Mucosa of stomach (tissue), 1 donor: ENCODE results near the gene SH3RF3.

ENCODE experiments used
- H3K27me3 ChIP-seq: one replicate; pipeline ENCODE4 v1.7.0; 2013; ENCODE audit warnings: mild to moderate bottlenecking, low read length; ENCODE audit not compliant: control insufficient read depth, insufficient read depth
- H3K36me3 ChIP-seq: one replicate; pipeline ENCODE4 v1.7.0; 2013; ENCODE audit warnings: low read length; ENCODE audit not compliant: control insufficient read depth, insufficient read depth
- H3K4me1 ChIP-seq: one replicate; pipeline ENCODE4 v1.7.0; 2013; ENCODE audit warnings: mild to moderate bottlenecking, low read length; ENCODE audit not compliant: control insufficient read depth, insufficient read depth
- H3K4me3 ChIP-seq: one replicate; pipeline ENCODE4 v1.7.0; 2013; ENCODE audit warnings: low read length
- H3K9ac ChIP-seq: one replicate; pipeline ENCODE4 v1.7.0; 2013; ENCODE audit warnings: mild to moderate bottlenecking, low read length, moderate library complexity
- H3K9me3 ChIP-seq: one replicate; pipeline ENCODE4 v1.7.0; 2013; ENCODE audit warnings: mild to moderate bottlenecking, low read length, moderate library complexity; ENCODE audit not compliant: control insufficient read depth
- donor health status: Pancreatic carcinoma.

The SH3RF3 gene

DNA sequence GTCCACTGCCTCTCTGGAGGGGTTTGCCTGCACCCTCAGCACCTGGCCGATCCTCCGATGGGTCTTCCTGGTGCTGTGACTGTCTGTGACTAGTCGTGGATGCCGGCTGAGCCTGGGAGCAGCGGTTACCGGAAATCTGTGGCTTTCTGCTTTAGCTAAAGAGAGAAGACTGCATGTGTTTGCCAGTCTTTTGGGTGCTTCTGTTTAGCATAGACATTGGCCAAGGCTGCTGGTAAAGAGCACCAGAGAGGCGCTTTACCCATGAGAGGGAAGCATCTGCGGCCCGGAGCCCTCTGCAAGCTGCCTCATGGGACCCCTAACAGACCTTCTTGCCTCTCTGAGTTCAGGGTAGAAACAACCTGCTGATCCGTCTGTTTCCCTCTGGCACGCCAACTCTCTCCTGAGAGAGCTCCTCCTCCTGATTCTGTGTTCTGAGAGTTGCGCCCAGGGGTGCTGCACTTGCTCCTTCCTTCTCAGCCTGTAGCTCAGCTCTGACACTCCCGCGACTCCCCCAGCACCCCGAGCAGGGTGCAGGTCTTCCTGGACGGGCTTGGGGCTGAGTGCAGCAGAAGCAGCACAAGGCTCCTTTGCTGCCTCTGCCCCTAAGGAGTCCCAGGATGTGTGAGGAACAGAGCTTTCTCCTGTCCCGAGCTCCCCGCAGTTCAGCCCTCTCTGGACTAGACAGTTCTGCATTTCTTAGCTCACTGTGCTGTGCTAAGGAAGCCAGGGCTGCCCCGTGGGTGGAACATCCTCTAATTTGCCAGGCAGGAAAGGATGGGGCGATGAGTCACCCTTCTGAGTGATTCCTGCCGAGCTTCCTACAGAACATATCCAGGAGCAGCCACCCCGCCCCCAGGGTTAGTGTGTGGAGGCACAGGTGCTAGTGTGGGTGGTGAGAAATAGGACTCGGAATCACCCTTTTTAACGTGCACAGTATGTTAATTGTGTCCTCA, 203.2 kb downstream of the SH3RF3 start:
- H3K4me1 ChIP-seq, result no peaks in the 10 kb centered on the region
- peaks cover 8% of the 10 kb centered on the region for H3K27me3 ChIP-seq
- no peaks in the 10 kb centered on the region for H3K36me3 ChIP-seq
- H3K4me3 ChIP-seq, result no peak overlapping the region
- no peak overlapping the region for H3K9ac ChIP-seq
- H3K9me3 ChIP-seq, result no peaks in the 10 kb centered on the region

DNA sequence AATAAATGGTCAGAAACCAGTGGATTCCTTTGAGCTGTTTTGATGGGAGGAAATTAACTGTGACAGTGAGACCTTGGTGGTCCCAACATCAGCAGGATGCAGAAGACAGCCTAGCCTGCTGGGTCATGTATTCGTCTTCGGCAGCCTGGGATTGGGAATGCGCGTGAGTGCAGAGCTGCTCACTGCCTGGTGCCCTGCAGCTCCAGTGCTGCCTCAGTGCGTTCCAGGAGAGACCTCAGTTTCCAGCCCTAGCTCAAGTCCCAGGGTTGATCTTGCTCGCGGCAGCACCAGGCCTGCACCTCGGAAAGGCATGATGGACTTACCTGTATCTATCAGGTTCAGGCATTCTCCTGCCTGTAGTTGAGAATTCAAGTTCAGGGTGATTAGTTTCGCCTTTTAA, 203.9 kb downstream of the SH3RF3 start:
- no peaks in the 10 kb centered on the region for H3K4me1 ChIP-seq
- H3K4me3 ChIP-seq, result no peak overlapping the region
- H3K9ac ChIP-seq, result no peak overlapping the region
- no peaks in the 10 kb centered on the region for H3K9me3 ChIP-seq
- H3K27me3 ChIP-seq, result peaks cover 8% of the 10 kb centered on the region
- H3K36me3 ChIP-seq, result no peaks in the 10 kb centered on the region

DNA sequence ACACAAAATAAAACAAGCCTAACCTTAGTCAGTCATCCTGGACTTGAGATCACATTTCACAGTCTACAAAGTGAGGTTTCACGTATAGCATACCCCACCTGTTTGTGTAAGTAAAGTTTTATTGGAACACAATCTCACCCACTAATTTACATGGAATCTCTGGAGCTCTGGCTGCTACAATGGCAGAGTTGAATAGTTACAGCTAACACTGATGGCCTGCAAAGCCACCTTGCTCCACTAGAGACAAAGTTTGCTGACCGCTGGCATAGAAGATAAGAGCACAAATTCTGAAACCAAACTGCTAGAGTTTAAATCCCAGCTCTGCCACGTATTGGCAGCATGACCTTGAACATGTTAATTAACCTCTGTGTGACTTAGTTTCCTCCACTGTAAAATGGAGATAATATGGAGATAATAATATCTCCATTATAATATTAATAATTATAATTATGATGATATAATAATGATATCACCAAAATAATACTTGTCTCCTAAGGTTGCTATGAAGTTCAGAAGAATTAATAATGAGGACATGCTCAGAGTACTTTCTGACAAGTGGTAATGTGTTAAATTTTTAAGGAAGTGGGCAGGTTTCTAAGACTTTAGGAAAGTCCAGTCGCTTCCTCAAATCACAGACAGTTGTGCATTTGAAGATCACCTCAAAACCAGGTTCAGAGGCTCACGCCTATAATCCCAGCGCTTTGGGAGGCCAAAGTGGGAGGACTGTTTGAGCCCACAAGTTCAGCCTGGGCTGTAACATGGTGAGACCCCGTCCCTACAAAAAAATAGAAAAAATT, 204.6 kb downstream of the SH3RF3 start:
- Histone ChIP-seq H3K9ac (no peak overlapping the region), H3K4me1 (no peaks in the 10 kb centered on the region), H3K9me3 (no peaks in the 10 kb centered on the region), H3K4me3 (no peak overlapping the region), H3K36me3 (no peaks in the 10 kb centered on the region), H3K27me3 (peaks cover 8% of the 10 kb centered on the region)

DNA sequence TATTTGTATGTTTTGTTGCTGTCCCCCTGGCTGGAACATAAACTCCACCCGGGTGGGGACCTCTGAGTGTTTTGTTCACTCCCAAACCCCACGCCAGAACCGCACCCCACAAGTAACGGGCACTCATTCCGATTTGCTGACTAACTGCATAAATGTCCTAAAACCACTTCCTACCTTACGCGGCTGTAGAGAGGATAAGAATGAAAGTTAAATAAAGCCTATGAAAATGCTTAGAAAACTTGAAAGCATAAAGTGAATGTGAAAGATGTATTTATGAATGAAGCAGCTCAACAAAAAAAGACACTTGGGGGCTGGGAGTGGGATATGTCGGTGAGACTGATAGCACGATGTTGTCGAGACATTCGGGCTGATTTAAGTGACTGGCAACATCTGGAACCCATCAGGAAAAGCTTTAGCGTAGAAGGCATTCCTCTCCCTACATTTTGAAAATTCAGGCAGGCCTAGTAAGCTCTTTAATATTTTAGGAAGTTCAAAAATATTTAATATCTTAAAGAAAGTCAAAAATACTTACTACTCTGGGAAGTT, 206.7 kb downstream of the SH3RF3 start:
- H3K4me3 ChIP-seq, result no peak overlapping the region
- no peak overlapping the region for H3K9ac ChIP-seq
- H3K4me1 ChIP-seq, result no peaks in the 10 kb centered on the region
- H3K36me3 ChIP-seq, result no peaks in the 10 kb centered on the region
- no peaks in the 10 kb centered on the region for H3K9me3 ChIP-seq
- H3K27me3 ChIP-seq, result peaks cover 3% of the 10 kb centered on the region

DNA sequence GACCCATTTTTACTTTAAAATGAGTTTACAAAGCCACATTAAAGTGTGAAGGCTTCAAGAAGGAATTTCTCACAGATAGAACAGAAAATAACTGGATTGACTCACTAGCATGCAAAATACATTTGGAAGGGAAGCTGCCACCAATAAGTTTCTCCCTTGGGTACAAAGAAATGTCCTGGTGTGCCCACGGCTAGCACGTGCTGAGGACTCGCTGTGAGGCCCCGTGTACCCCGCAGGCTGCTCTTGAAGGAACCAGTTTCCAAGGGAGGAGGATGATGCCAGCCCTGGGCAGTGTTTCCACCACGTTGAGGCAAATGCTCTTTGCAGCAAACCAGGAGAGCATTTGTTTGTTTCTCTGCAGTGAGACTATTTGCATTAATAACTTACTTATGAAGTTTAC, 207.3 kb downstream of the SH3RF3 start:
- Histone ChIP-seq H3K36me3 (no peaks in the 10 kb centered on the region), H3K9me3 (no peaks in the 10 kb centered on the region), H3K4me1 (no peaks in the 10 kb centered on the region), H3K4me3 (no peak overlapping the region), H3K27me3 (peaks cover 3% of the 10 kb centered on the region), H3K9ac (no peak overlapping the region)

DNA sequence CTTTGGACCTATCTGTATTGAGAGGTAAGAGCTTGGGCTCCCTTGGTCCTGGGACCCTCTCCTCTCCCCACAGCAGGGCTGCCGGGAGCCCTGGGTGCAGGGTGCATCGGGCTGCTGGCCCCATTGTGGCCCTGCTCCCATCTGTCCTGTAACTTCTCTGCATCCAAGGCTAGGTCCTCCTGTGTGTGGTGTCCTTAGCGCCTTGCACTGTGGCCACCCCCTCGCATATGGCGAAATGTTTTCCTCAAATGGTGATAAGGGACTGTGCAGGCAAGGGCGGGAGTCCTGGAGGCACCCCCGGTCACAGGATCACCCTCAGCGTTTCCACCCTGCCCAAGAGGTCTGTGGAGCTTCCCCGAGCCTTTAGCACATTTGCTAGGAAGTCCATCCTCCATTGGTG, 208.2 kb downstream of the SH3RF3 start:
- H3K4me3 ChIP-seq, result no peak overlapping the region
- no peaks in the 10 kb centered on the region for H3K36me3 ChIP-seq
- no peaks in the 10 kb centered on the region for H3K4me1 ChIP-seq
- H3K9ac ChIP-seq, result no peak overlapping the region
- H3K9me3 ChIP-seq, result no peaks in the 10 kb centered on the region
- H3K27me3 ChIP-seq, result no peaks in the 10 kb centered on the region

DNA sequence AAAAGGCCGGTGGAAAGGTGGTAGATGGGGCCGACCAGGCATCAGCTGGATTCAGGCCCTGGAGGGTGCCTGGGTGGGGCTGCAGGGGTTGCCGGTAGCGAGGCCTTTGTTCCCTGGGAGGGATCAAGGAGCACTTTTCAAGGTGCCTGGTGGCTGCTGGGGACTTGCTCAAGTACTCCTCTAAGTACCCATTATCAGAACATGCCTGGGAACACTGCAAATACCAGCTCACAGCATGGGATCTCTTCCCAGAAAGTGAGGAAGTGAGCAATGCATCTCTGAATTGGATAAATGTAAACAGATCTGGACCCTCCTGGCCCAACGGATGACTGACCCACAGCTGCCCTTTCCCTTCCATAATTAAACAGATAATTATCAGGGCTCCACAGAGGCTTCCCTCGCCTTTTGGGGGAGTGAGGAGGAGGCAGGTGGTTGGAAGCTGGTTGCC, 210.5 kb downstream of the SH3RF3 start:
- H3K4me3 ChIP-seq, result no peak overlapping the region
- no peaks in the 10 kb centered on the region for H3K36me3 ChIP-seq
- H3K9ac ChIP-seq, result no peak overlapping the region
- no peaks in the 10 kb centered on the region for H3K4me1 ChIP-seq
- no peaks in the 10 kb centered on the region for H3K27me3 ChIP-seq
- no peaks in the 10 kb centered on the region for H3K9me3 ChIP-seq

DNA sequence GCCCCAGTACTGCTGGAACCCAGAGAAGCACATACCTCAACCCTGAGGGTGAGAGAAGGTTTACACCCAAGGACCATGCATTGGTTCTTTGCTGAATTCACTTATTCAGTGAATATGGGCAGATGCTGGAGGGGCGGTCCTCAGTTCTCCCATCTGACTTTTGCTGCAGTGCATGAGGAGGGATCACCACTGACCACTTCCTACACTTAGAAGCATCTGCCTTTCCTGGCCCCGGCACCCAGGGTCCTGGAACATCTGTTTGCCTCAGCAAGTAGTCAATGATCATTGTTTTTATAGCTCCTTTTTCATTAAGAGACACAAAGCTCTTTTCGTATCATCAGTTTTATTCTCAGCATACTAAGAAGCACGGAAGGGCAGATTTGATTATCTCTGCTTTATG, 211.4 kb downstream of the SH3RF3 start:
- no peaks in the 10 kb centered on the region for H3K9me3 ChIP-seq

DNA sequence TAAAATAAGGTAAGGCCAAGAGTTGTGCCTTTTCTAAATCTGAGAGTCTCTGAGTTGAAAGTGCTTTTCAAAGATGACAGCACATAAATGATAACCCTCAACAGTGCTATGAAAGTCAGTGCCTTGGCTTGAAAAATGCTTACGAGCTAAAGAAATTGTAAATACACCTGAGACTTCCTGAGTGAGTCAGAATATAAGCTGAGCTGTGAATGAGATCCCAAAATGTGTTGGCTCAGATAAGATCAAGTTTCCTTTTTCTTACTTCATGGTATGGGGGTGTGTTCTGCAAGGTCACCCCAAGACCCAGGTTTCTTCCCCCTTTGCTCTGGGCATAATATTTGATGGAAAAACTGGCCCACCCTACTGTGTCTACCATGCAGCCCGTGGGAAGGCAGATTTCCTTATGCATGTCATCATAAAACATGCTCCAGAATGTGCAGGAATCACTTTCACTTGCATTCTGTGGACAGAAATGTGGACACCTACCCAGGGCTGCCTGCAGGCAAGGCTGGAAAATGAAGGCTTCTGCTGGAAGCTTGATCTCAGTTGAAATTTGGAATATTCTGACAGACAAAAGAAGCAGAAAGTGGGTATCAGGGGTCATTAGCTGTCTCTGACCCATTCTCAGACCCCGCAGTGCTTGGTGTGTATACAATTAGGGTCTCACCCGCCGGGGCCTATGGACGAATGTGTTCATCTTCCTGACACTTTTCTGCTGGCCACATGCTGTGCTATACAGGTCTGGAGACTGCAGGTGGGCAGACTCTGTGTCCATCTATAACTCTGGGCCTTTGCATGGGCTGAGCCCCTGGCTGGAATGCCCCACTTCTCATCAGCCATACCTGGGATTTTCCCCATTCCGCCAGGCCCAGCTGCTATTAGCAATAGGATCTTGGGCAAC, 212.6 kb downstream of the SH3RF3 start:
- H3K4me1 ChIP-seq, result no peaks in the 10 kb centered on the region

More for the DNA sequence above, 211.4 kb downstream of the SH3RF3 start:
- H3K4me1 ChIP-seq, result no peaks in the 10 kb centered on the region
- no peaks in the 10 kb centered on the region for H3K36me3 ChIP-seq
- H3K9ac ChIP-seq, result no peak overlapping the region
- H3K4me3 ChIP-seq, result no peak overlapping the region
- H3K27me3 ChIP-seq, result no peaks in the 10 kb centered on the region

DNA sequence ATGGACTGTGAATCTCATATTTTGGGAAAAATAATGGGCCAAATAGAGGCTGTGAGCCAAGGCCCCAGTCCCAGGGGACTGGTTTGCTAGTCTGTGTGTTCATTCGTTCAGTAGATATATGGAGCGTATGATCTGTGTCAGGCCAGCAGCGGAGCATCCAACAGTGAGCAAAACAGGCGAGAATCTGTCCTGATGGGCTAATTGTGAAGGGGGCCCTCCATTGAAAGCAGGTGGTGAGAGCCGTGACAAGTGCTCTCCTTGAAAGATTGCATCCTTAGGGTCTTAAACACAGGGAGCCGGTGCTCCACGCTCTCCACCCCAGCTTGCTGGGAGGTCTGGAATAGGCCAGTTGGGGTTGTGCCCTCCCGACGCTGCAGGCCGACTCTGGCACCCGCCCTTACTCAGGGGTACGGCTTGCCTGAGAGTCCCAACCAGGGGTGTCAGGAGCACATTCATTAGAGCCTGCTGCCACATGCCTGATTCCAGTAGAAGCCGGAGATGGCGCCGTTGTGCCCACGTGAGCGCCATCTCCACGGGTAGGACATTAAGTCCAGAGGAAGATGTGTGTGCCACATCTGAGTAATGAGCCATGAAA, 213.3 kb downstream of the SH3RF3 start:
- Histone ChIP-seq H3K9me3 (no peaks in the 10 kb centered on the region), H3K27me3 (no peaks in the 10 kb centered on the region), H3K4me1 (no peaks in the 10 kb centered on the region), H3K36me3 (no peaks in the 10 kb centered on the region), H3K9ac (no peak overlapping the region), H3K4me3 (no peak overlapping the region)

More for the DNA sequence above, 212.6 kb downstream of the SH3RF3 start:
- no peaks in the 10 kb centered on the region for H3K36me3 ChIP-seq
- H3K9me3 ChIP-seq, result no peaks in the 10 kb centered on the region
- H3K9ac ChIP-seq, result no peak overlapping the region
- no peak overlapping the region for H3K4me3 ChIP-seq
- H3K27me3 ChIP-seq, result no peaks in the 10 kb centered on the region

DNA sequence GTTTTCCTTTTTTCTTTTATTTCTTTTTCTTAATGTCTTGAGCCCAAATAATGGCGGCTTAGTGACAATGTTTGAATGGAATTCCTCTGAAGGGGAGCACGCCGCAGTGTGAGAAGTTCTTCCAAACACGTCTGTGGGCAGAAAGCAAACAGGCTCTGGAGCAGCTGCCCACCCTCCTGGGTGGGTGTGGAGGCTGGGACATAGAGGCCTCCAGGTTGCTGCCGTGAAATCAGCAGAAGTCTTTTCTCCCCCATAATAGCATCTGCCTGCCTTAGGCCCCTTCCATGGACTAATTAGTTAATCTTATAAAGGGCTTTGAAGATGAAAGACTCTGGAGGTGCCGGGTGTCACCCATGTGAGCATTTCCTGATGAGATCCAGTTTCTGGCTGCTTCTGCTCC, 213.9 kb downstream of the SH3RF3 start:
- no peak overlapping the region for H3K9ac ChIP-seq
- H3K4me1 ChIP-seq, result no peaks in the 10 kb centered on the region
- H3K4me3 ChIP-seq, result no peak overlapping the region
- no peaks in the 10 kb centered on the region for H3K27me3 ChIP-seq
- H3K36me3 ChIP-seq, result no peaks in the 10 kb centered on the region
- no peaks in the 10 kb centered on the region for H3K9me3 ChIP-seq
